ENCODE results near the gene IQCF5. TPM values are rescaled to one million over a fixed set of nuclear protein-coding genes. Genes with fewer than 3 reads are reported as not detected.

IQCF5 gene
- polyA plus RNA-seq, 2 of the 4 experiments (the other 2 are of a cell fraction), result not detected

- no peak overlapping the region for H3K4me3 ChIP-seq
- no peak for ATAC-seq
Observed at GRCh38 chr3:51836606-51837005, 38.8 kb downstream of the IQCF5 start.

GRCh38 chr3:51830836-51831385 lies 44.5 kb downstream of the IQCF5 start:
- Histone ChIP-seq H3K9me3 (peaks cover 14% of the 10 kb centered on the region), H3K4me3 (no peak overlapping the region), H3K27ac (no peak overlapping the region), H3K4me2 (no peak overlapping the region), H3K4me1 (no peaks in the 10 kb centered on the region)
- DNase-seq (ENCODE audit: low read depth in 1 of 2, low spot score in 1 of 2), result no peak
- 53% methylated on average over 3 of the region's 4 CpGs for WGBS (ENCODE audit: missing lambda C conversion rate)
- no peak for TF ChIP-seq MAZ (IDR thresholded peaks at IDR 0.05; ENCODE audit: borderline replicate concordance, low read depth, low read length)
- no peak for TF ChIP-seq RNF2 (IDR thresholded peaks at IDR 0.05; ENCODE audit: borderline replicate concordance, low read depth)
- TF ChIP-seq TP53 (CRISPR knock-in tag; IDR thresholded peaks at IDR 0.05), result no peak
- TF ChIP-seq CHD2 (IDR thresholded peaks at IDR 0.05; ENCODE audit: low read length, partially characterized antibody), result no peak
- no peak for TF ChIP-seq RFX5 (IDR thresholded peaks at IDR 0.05)
- TF ChIP-seq POLR2A (IDR thresholded peaks at IDR 0.05; ENCODE audit: low read length), result no peak
- TF ChIP-seq NR3C1 (IDR thresholded peaks at IDR 0.05), result no peak
- TF ChIP-seq HOXB5 (CRISPR knock-in tag; IDR thresholded peaks at IDR 0.05), result no peak
- TF ChIP-seq JUN (IDR thresholded peaks at IDR 0.05), result no peak
- TF ChIP-seq ELK1 (IDR thresholded peaks at IDR 0.05; ENCODE audit: low read depth, low read length), result no peak
- no peak for TF ChIP-seq ZNF302 (CRISPR knock-in tag; IDR thresholded peaks at IDR 0.05)
- TF ChIP-seq TFCP2L1 (CRISPR knock-in tag; IDR thresholded peaks at IDR 0.05), result no peak
- no peak for TF ChIP-seq MAFK (IDR thresholded peaks at IDR 0.05; ENCODE audit: partially characterized antibody)
- no peak for TF ChIP-seq FOSB (CRISPR knock-in tag; IDR thresholded peaks at IDR 0.05)
- ChIA-PET CTCF (interaction anchor here (0.7 kb wide), 1 partner anchor 10 kb away, joined by 3 read pairs; no protein-coding TSS in a partner anchor), POLR2A (no interaction called here)
- ATAC-seq, result no peak
- no peak for FAIRE-seq

More at GRCh38 chr3:51836606-51837005, 38.8 kb downstream of the IQCF5 start:
- no peak for TF ChIP-seq ZC3H11A (IDR thresholded peaks at IDR 0.05)
- no peak for TF ChIP-seq NPAS2 (CRISPR knock-in tag; IDR thresholded peaks at IDR 0.05; ENCODE audit: borderline replicate concordance)
- no peak for TF ChIP-seq E2F6 (IDR thresholded peaks at IDR 0.05; ENCODE audit: borderline replicate concordance, low read depth)
- no peak for TF ChIP-seq EHMT2 (IDR thresholded peaks at IDR 0.05; ENCODE audit: low read depth)
- no peak for TF ChIP-seq JUNB (IDR thresholded peaks at IDR 0.05)
- TF ChIP-seq TFCP2L1 (CRISPR knock-in tag; IDR thresholded peaks at IDR 0.05), result no peak
- TF ChIP-seq CTCF (IDR thresholded peaks at IDR 0.05), result no peak
- TF ChIP-seq FOXS1 (CRISPR knock-in tag; IDR thresholded peaks at IDR 0.05), result no peak
- no peak for TF ChIP-seq HMGXB4 (CRISPR knock-in tag; IDR thresholded peaks at IDR 0.05; ENCODE audit: borderline replicate concordance)
- no peak for TF ChIP-seq GATA3 (IDR thresholded peaks at IDR 0.05; ENCODE audit: borderline replicate concordance)
- POLR2A ChIA-PET, result no interaction called here
- FAIRE-seq, result no peak
- Histone ChIP-seq H3K4me1 (no peaks in the 10 kb centered on the region), H3K9me3 (peaks cover 7% of the 10 kb centered on the region; the same call in 2 of the 3 replicates), H3K4me2 (no peak overlapping the region), H3K27ac (no peak overlapping the region)
- WGBS (ENCODE audit: missing lambda C conversion rate), result 42% methylated on average over 5 of the region's 5 CpGs
- CTCF ChIA-PET, result no interaction called here
- DNase-seq (ENCODE audit: low read depth in 1 of 2, low spot score in 1 of 2), result no peak

All from A549 (cell line).